Gastrocnemius medialis (tissue), 4 donors: Measurements from ENCODE around the gene TJAP1.

ENCODE experiments used
- POLR2A ChIP-seq, 2 donors: fragments of 450-650 bp; IDR thresholded peaks; one replicate each; pipeline ENCODE4 v1.6.1; 2017; ENCODE audit warnings: antibody characterized with exemption in 2 of 2, mild to moderate bottlenecking in 2 of 2, moderate library complexity in 2 of 2
- TF ChIP-seq, protein P1 (sequence below), 5 experiments: fragments of 450-650 bp in 3 of 5; fragments of 200-600 bp in 2 of 5; sonication (generic) in 2 of 5; IDR thresholded peaks in 4 of 5; conservative IDR thresholded peaks in 1 of 5; 1 replicate in 4 of 5; 2 replicates in 1 of 5; pipeline ENCODE4 v1.5.1; 2016 to 2019; ENCODE audit warnings: antibody characterized with exemption in 5 of 5, mild to moderate bottlenecking in 3 of 5, moderate library complexity in 3 of 5

- TF ChIP-seq, protein P1, sequence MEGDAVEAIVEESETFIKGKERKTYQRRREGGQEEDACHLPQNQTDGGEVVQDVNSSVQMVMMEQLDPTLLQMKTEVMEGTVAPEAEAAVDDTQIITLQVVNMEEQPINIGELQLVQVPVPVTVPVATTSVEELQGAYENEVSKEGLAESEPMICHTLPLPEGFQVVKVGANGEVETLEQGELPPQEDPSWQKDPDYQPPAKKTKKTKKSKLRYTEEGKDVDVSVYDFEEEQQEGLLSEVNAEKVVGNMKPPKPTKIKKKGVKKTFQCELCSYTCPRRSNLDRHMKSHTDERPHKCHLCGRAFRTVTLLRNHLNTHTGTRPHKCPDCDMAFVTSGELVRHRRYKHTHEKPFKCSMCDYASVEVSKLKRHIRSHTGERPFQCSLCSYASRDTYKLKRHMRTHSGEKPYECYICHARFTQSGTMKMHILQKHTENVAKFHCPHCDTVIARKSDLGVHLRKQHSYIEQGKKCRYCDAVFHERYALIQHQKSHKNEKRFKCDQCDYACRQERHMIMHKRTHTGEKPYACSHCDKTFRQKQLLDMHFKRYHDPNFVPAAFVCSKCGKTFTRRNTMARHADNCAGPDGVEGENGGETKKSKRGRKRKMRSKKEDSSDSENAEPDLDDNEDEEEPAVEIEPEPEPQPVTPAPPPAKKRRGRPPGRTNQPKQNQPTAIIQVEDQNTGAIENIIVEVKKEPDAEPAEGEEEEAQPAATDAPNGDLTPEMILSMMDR (IDR thresholded peaks at IDR 0.05 in 4 of 5, conservative IDR thresholded peaks at IDR 0.05 in 1 of 5): no peak
- TF ChIP-seq POLR2A (IDR thresholded peaks at IDR 0.05): no peak
Observed at GRCh38 chr6:43428112-43428570, 49.2 kb upstream of the TJAP1 start.
